ENCODE measurements around the gene USP2. TPM values are rescaled to one million over a fixed set of nuclear protein-coding genes. Genes with fewer than 3 reads are reported as not detected.

Gene USP2
- total and polyA plus RNA-seq, 4 donors = 1.7 to 6.5 (median 3.5) TPM

- DNase-seq (no peak), ATAC-seq (ENCODE audit: insufficient read depth, low FRiP score) (no peak)
- no peak for TF ChIP-seq CTCF (IDR thresholded peaks at IDR 0.05; ENCODE audit: control extremely low read depth, extremely low read depth)
- Histone ChIP-seq H3K4me1 (ENCODE audit: control insufficient read depth in 5 of 5, insufficient read depth in 5 of 5, low read length in 5 of 5) (no peaks in the 10 kb centered on the region), H3K36me3 (ENCODE audit: control insufficient read depth in 4 of 4, insufficient read depth in 4 of 4, low read length in 4 of 4) (no peaks in the 10 kb centered on the region), H3K27me3 (ENCODE audit: control insufficient read depth in 3 of 3, insufficient read depth in 3 of 3, low read length in 2 of 3) (no peaks in the 10 kb centered on the region), H3K4me3 (no peak overlapping the region), H3K9ac (ENCODE audit: insufficient read depth in 1 of 2, low read length in 2 of 2) (no peak overlapping the region), H3K9me3 (ENCODE audit: control insufficient read depth in 4 of 4, insufficient read depth in 3 of 4, low read length in 3 of 4) (peaks cover 0 to 7% (median 5%) of the 10 kb centered on the region in 4 donors), H3K27ac (ENCODE audit: low read depth in 1 of 2, low read length in 1 of 2) (no peak overlapping the region)
- 65 to 80% methylated on average over 2 of the region's 2 CpGs for WGBS, 2 donors
These were observed 23.4 kb upstream of the USP2 start for GRCh38 chr11:119404872-119405271.

GRCh38 chr11:119403021-119403420 lies 21.5 kb upstream of the USP2 start:
- ATAC-seq (ENCODE audit: insufficient read depth, low FRiP score) (no peak), DNase-seq (no peak)

DNA sequence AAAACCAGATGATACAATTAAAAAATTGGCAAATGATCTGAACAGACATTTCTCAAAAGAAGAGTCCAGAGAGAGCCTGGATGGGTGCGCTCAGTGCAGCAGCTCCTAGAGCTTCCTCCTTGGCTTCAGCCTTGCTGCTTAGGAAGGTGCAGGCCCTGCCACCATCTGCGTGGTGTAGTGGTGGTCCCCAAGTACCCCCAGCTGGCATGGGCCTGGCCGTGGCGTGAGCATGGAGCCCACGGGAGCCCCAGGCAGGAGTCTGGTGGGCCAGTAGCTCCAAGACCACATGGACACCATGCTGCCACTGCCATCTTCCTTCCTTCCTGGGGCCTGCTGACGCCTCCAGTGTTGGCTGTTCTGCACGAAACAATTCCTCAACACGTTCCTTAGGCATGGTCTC lies 21.0 kb upstream of the USP2 start:
- Histone ChIP-seq H3K27me3 (ENCODE audit: control insufficient read depth in 3 of 3, insufficient read depth in 3 of 3, low read length in 2 of 3) (no peaks in the 10 kb centered on the region), H3K4me1 (ENCODE audit: control insufficient read depth in 5 of 5, insufficient read depth in 5 of 5, low read length in 5 of 5) (no peaks in the 10 kb centered on the region), H3K4me3 (no peak overlapping the region), H3K9ac (ENCODE audit: insufficient read depth in 1 of 2, low read length in 2 of 2) (no peak overlapping the region), H3K9me3 (ENCODE audit: control insufficient read depth in 4 of 4, insufficient read depth in 3 of 4, low read length in 3 of 4) (peaks cover 0 to 16% (median 6%) of the 10 kb centered on the region in 4 donors), H3K36me3 (ENCODE audit: control insufficient read depth in 4 of 4, insufficient read depth in 4 of 4, low read length in 4 of 4) (no peaks in the 10 kb centered on the region), H3K27ac (ENCODE audit: low read depth in 1 of 2, low read length in 1 of 2) (no peak overlapping the region)
- DNase-seq (no peak), ATAC-seq (ENCODE audit: insufficient read depth, low FRiP score) (no peak)
- 88 to 92% methylated on average over 8 of the region's 8 CpGs for WGBS, 2 donors
- no peak for TF ChIP-seq CTCF (IDR thresholded peaks at IDR 0.05; ENCODE audit: control extremely low read depth, extremely low read depth)

More at GRCh38 chr11:119403021-119403420, 21.5 kb upstream of the USP2 start:
- Histone ChIP-seq H3K36me3 (ENCODE audit: control insufficient read depth in 4 of 4, insufficient read depth in 4 of 4, low read length in 4 of 4) (no peaks in the 10 kb centered on the region), H3K4me3 (no peak overlapping the region), H3K27ac (ENCODE audit: low read depth in 1 of 2, low read length in 1 of 2) (no peak overlapping the region), H3K9ac (ENCODE audit: insufficient read depth in 1 of 2, low read length in 2 of 2) (no peak overlapping the region), H3K4me1 (ENCODE audit: control insufficient read depth in 5 of 5, insufficient read depth in 5 of 5, low read length in 5 of 5) (no peaks in the 10 kb centered on the region), H3K9me3 (ENCODE audit: control insufficient read depth in 4 of 4, insufficient read depth in 3 of 4, low read length in 3 of 4) (peaks cover 0 to 14% (median 6%) of the 10 kb centered on the region in 4 donors), H3K27me3 (ENCODE audit: control insufficient read depth in 3 of 3, insufficient read depth in 3 of 3, low read length in 2 of 3) (no peaks in the 10 kb centered on the region)
- 79 to 85% methylated on average over 5 of the region's 5 CpGs for WGBS, 2 donors
- no peak for TF ChIP-seq CTCF (IDR thresholded peaks at IDR 0.05; ENCODE audit: control extremely low read depth, extremely low read depth)

GRCh38 chr11:119400860-119401259 lies 19.4 kb upstream of the USP2 start:
- no peak for TF ChIP-seq CTCF (IDR thresholded peaks at IDR 0.05; ENCODE audit: control extremely low read depth, extremely low read depth)
- H3K9me3 ChIP-seq (ENCODE audit: control insufficient read depth in 4 of 4, insufficient read depth in 3 of 4, low read length in 3 of 4) = peaks cover 0 to 16% (median 6%) of the 10 kb centered on the region in 4 donors
- H3K27me3 ChIP-seq (ENCODE audit: control insufficient read depth in 3 of 3, insufficient read depth in 3 of 3, low read length in 2 of 3) = no peaks in the 10 kb centered on the region
- H3K27ac ChIP-seq (ENCODE audit: low read depth in 1 of 2, low read length in 1 of 2) = no peak overlapping the region
- H3K9ac ChIP-seq (ENCODE audit: insufficient read depth in 1 of 2, low read length in 2 of 2) = no peak overlapping the region
- H3K4me3 ChIP-seq = no peak overlapping the region
- no peaks in the 10 kb centered on the region for H3K4me1 ChIP-seq (ENCODE audit: control insufficient read depth in 5 of 5, insufficient read depth in 5 of 5, low read length in 5 of 5)
- DNase-seq (no peak), ATAC-seq (ENCODE audit: insufficient read depth, low FRiP score) (no peak)
- H3K36me3 ChIP-seq (ENCODE audit: control insufficient read depth in 4 of 4, insufficient read depth in 4 of 4, low read length in 4 of 4) = no peaks in the 10 kb centered on the region

Measured in lung (tissue), 12 donors.